SK-N-SH (cell line): Measurements from ENCODE around the gene PLEKHA6. TPM values are rescaled to one million over a fixed set of nuclear protein-coding genes. Genes with fewer than 3 reads are reported as not detected.

ENCODE experiments used
- CTCF ChIA-PET: fragments of 300-600, 350-600 bp; formaldehyde crosslinking; extraction: SDS; loops from one replicate; lab custom pipeline; 2021; lab: Yijun Ruan, JAX
- POLR2A ChIA-PET: fragments of 350-600 bp; sonication (Branson Sonifier 250); formaldehyde crosslinking; extraction: SDS; loops from one replicate; lab custom pipeline; 2020; ENCODE audit warnings: antibody characterized with exemption, inconsistent platforms; lab: Yijun Ruan, JAX
- DNase-seq: peaks from one replicate; pipeline ENCODE4 v3.0.0; 2012
- H2AFZ ChIP-seq: fragments of 200-600 bp; sonication (generic); 2 replicates; pipeline ENCODE4 v1.8.1; 2016; ENCODE audit warnings: antibody characterized with exemption, mild to moderate bottlenecking, low read depth
- H3F3A ChIP-seq: fragments of 200-600 bp; sonication (generic); replicated peaks from 2 replicates; pipeline ENCODE3; 2016; ENCODE audit warnings: antibody characterized with exemption, mild to moderate bottlenecking; ENCODE audit not compliant: insufficient read depth
- H3K27ac ChIP-seq, 2 experiments: fragments of 200-500 bp in 1 of 2; fragments of 200-600 bp in 1 of 2; sonication (Bioruptor generic) in 1 of 2; sonication (generic), shearing (Covaris generic) in 1 of 2; 2 replicates each; pipeline versions ENCODE4 v1.5.1 to v1.6.1; 2014 to 2016; ENCODE audit warnings: low read depth in 2 of 2, inconsistent platforms in 1 of 2, low read length in 1 of 2, mild to moderate bottlenecking in 1 of 2, mixed read lengths in 1 of 2
- H3K27me3 ChIP-seq: fragments of 200-600 bp; sonication (generic), shearing (Covaris generic); 2 replicates; pipeline ENCODE4 v1.6.1; 2016; ENCODE audit warnings: mixed run types; ENCODE audit not compliant: insufficient read depth
- H3K36me3 ChIP-seq, 2 experiments: fragments of 200-500 bp in 1 of 2; fragments of 200-600 bp in 1 of 2; sonication (Bioruptor generic) in 1 of 2; sonication (generic) in 1 of 2; replicated peaks in 1 of 2; 2 replicates each; pipeline versions ENCODE3 to v1.5.1; 2014 to 2016; ENCODE audit warnings: low read length in 1 of 2, mild to moderate bottlenecking in 1 of 2; ENCODE audit not compliant: insufficient read depth in 2 of 2, control insufficient read depth in 1 of 2
- H3K4me1 ChIP-seq, 2 experiments: fragments of 200-500 bp in 1 of 2; fragments of 200-600 bp in 1 of 2; sonication (Bioruptor generic) in 1 of 2; sonication (generic), shearing (Covaris generic) in 1 of 2; 2 replicates each; pipeline versions ENCODE4 v1.5.1 to v1.6.1; 2014 to 2016; ENCODE audit warnings: low read depth in 1 of 2, low read length in 1 of 2, mixed run types in 1 of 2; ENCODE audit not compliant: insufficient read depth in 2 of 2, control insufficient read depth in 1 of 2
- H3K4me2 ChIP-seq: fragments of 200-600 bp; sonication (generic), shearing (Covaris generic); 2 replicates; pipeline ENCODE4 v1.6.1; 2017; ENCODE audit warnings: mixed run types
- H3K4me3 ChIP-seq, 2 experiments: fragments of 200-500 bp in 1 of 2; fragments of 200-600 bp in 1 of 2; sonication (Bioruptor generic) in 1 of 2; sonication (generic), shearing (Covaris generic) in 1 of 2; 2 replicates each; pipeline versions ENCODE4 v1.5.1 to v1.8.1; 2014 to 2016; ENCODE audit warnings: low read depth in 2 of 2, inconsistent platforms in 1 of 2, low read length in 1 of 2, mild to moderate bottlenecking in 1 of 2, mixed read lengths in 1 of 2, moderate library complexity in 1 of 2
- H3K79me2 ChIP-seq: fragments of 200-600 bp; sonication (generic); 2 replicates; pipeline ENCODE4 v1.8.1; 2017; ENCODE audit warnings: mild to moderate bottlenecking; ENCODE audit not compliant: insufficient read depth
- H3K9ac ChIP-seq: fragments of 200-600 bp; sonication (generic); 2 replicates; pipeline ENCODE4 v1.6.1; 2017; ENCODE audit warnings: mixed run types
- H3K9me2 ChIP-seq: fragments of 200-600 bp; sonication (generic); 2 replicates; pipeline ENCODE4 v1.6.1; 2017; ENCODE audit warnings: mixed run types
- H3K9me3 ChIP-seq: fragments of 200-600 bp; sonication (generic); 2 replicates; pipeline ENCODE4 v1.6.1; 2017; ENCODE audit warnings: mixed run types, mild to moderate bottlenecking, moderate library complexity
- H4K20me1 ChIP-seq: fragments of 200-600 bp; sonication (generic); 2 replicates; pipeline ENCODE4 v1.6.1; 2017; ENCODE audit warnings: mild to moderate bottlenecking, mixed run types; ENCODE audit not compliant: insufficient read depth
- CHD2 ChIP-seq: fragments of 150-350 bp; IDR thresholded peaks from 2 replicates; pipeline ENCODE4 v1.6.1; 2018; ENCODE audit warnings: low read length; ENCODE audit not compliant: partially characterized antibody
- ELF1 ChIP-seq: IDR thresholded peaks from 2 replicates; pipeline ENCODE4 v1.4.0; 2012
- EZH2phosphoT487 ChIP-seq: fragments of 200-600 bp; sonication (generic); IDR thresholded peaks from 2 replicates; pipeline ENCODE4 v1.6.1; 2017; ENCODE audit warnings: low read depth, mixed run types, mild to moderate bottlenecking, antibody characterized with exemption, moderate library complexity, borderline replicate concordance
- FOSL2 ChIP-seq: IDR thresholded peaks from 2 replicates; pipeline ENCODE4 v1.4.0; 2012; ENCODE audit warnings: low read depth, mild to moderate bottlenecking, moderate library complexity, borderline replicate concordance
- FOXM1 ChIP-seq: IDR thresholded peaks from 2 replicates; pipeline ENCODE4 v1.4.0; 2012; ENCODE audit warnings: low read depth, mild to moderate bottlenecking
- GABPA ChIP-seq: IDR thresholded peaks from 2 replicates; pipeline ENCODE4 v1.4.0; 2012; ENCODE audit warnings: low read depth, mild to moderate bottlenecking
- GATA2 ChIP-seq: sonication (generic); formaldehyde crosslinking; IDR thresholded peaks from 2 replicates; pipeline ENCODE4 v1.5.0; 2020; ENCODE audit warnings: mild to moderate bottlenecking, missing genetic modification reagents
- JUND ChIP-seq: IDR thresholded peaks from 2 replicates; pipeline ENCODE4 v1.4.0; 2012
- NFIC ChIP-seq: IDR thresholded peaks from 2 replicates; pipeline ENCODE4 v1.4.0; 2012; ENCODE audit warnings: borderline replicate concordance
- RAD21 ChIP-seq: IDR thresholded peaks from 2 replicates; pipeline ENCODE4 v1.6.1; 2012; ENCODE audit warnings: mild to moderate bottlenecking, low read length
- RFX5 ChIP-seq: IDR thresholded peaks from 2 replicates; pipeline ENCODE4 v1.6.1; 2012; ENCODE audit warnings: mild to moderate bottlenecking, improper control_type of control experiment, low read length
- SIN3A ChIP-seq: IDR thresholded peaks from 2 replicates; pipeline ENCODE4 v1.6.1; 2012; ENCODE audit warnings: low read depth, mild to moderate bottlenecking, low read length, moderate library complexity, borderline replicate concordance
- SMC3 ChIP-seq: IDR thresholded peaks from 2 replicates; pipeline ENCODE4 v1.6.1; 2012; ENCODE audit warnings: low read depth, low read length, improper control_type of control experiment
- TAF1 ChIP-seq: IDR thresholded peaks from 2 replicates; pipeline ENCODE4 v1.6.1; 2012; ENCODE audit warnings: low read depth, mild to moderate bottlenecking, low read length, moderate library complexity, borderline replicate concordance
- TEAD4 ChIP-seq: IDR thresholded peaks from 2 replicates; pipeline ENCODE4 v1.4.0; 2012; ENCODE audit warnings: mild to moderate bottlenecking, borderline replicate concordance; ENCODE audit not compliant: insufficient read depth
- YY1 ChIP-seq: IDR thresholded peaks from 2 replicates; pipeline ENCODE4 v1.4.0; 2012; ENCODE audit warnings: low read depth, mild to moderate bottlenecking
- WGBS: methylation state at CpG from one replicate; pipeline ENCODE4 v1.1.6; 2017; ENCODE audit warnings: low lambda C conversion rate; 5-methylcytosine and 5-hydroxymethylcytosine counted together
- polyA plus RNA-seq, 3 experiments: library from polyadenylated mRNA; depleted of rRNA; stranded (reverse); fragments of >200 nt; gene quantifications; 2 replicates each; pipeline ENCODE4 v1.2.3, GENCODE V29; 2012
- TF ChIP-seq, protein P1 (sequence below): IDR thresholded peaks from 2 replicates; pipeline ENCODE4 v1.4.0; 2012; ENCODE audit warnings: low read depth
- TF ChIP-seq, protein P2 (sequence below): IDR thresholded peaks from 2 replicates; pipeline ENCODE4; 2012
- TF ChIP-seq, protein P3 (sequence below): fragments of 200-600 bp; sonication (generic); IDR thresholded peaks from 2 replicates; pipeline ENCODE4 v1.6.1; 2017; ENCODE audit warnings: antibody characterized with exemption, mild to moderate bottlenecking, moderate library complexity

The PLEKHA6 gene
- polyA plus RNA-seq, 1 of the 3 experiments (the other 2 are of a cell fraction), result 1.2 TPM

DNA sequence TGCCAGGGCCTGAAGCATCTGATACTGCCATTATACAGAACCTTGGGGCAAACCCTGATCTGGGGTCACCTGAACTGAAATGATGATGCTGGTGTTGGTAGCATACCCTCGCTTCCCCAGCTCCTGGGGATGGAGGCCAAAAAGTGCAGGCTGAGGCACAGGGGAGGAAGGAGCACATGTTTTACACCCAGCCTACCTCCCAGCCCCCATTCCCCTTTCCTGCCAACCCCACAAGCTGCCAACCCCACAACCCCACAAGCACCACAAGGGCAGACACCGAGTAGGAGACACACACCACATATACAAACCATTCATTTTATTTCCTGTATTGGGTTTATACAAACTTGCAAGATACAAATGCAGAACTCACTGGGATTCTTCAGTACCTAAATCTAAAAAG lies 141.2 kb downstream of the PLEKHA6 start:
- Histone ChIP-seq H3K9me3 (no peaks in the 10 kb centered on the region), H3K79me2 (no peaks in the 10 kb centered on the region), H3K4me1 (peaks cover 0 to under 1% of the 10 kb centered on the region in 2 experiments; a peak in 1 of 4 replicates), H2AFZ (no peak overlapping the region), H3K9me2 (no peaks in the 10 kb centered on the region), H3F3A (no peaks in the 10 kb centered on the region), H3K4me2 (no peak overlapping the region), H3K27ac (no peak overlapping the region), H3K4me3 (no peak overlapping the region), H3K27me3 (peaks cover 3% of the 10 kb centered on the region; the same call in 1 of the 2 replicates), H4K20me1 (no peaks in the 10 kb centered on the region), H3K36me3 (peaks cover 0 to 2% of the 10 kb centered on the region in 2 experiments), H3K9ac (no peak overlapping the region)
- TF ChIP-seq RAD21 (no peak), SIN3A (no peak), EZH2phosphoT487 (no peak), CHD2 (no peak), TEAD4 (no peak), FOSL2 (no peak), SMC3 (no peak), JUND (no peak), FOXM1 (no peak), GATA2 (CRISPR knock-in tag) (no peak), GABPA (no peak), ELF1 (no peak), NFIC (no peak), YY1 (no peak), TAF1 (no peak), RFX5 (no peak)
- TF ChIP-seq, protein P1, sequence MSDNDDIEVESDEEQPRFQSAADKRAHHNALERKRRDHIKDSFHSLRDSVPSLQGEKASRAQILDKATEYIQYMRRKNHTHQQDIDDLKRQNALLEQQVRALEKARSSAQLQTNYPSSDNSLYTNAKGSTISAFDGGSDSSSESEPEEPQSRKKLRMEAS, result no peak
- TF ChIP-seq, protein P2, sequence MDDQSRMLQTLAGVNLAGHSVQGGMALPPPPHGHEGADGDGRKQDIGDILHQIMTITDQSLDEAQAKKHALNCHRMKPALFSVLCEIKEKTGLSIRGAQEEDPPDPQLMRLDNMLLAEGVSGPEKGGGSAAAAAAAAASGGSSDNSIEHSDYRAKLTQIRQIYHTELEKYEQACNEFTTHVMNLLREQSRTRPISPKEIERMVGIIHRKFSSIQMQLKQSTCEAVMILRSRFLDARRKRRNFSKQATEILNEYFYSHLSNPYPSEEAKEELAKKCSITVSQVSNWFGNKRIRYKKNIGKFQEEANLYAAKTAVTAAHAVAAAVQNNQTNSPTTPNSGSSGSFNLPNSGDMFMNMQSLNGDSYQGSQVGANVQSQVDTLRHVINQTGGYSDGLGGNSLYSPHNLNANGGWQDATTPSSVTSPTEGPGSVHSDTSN, result no peak
- TF ChIP-seq, protein P3, sequence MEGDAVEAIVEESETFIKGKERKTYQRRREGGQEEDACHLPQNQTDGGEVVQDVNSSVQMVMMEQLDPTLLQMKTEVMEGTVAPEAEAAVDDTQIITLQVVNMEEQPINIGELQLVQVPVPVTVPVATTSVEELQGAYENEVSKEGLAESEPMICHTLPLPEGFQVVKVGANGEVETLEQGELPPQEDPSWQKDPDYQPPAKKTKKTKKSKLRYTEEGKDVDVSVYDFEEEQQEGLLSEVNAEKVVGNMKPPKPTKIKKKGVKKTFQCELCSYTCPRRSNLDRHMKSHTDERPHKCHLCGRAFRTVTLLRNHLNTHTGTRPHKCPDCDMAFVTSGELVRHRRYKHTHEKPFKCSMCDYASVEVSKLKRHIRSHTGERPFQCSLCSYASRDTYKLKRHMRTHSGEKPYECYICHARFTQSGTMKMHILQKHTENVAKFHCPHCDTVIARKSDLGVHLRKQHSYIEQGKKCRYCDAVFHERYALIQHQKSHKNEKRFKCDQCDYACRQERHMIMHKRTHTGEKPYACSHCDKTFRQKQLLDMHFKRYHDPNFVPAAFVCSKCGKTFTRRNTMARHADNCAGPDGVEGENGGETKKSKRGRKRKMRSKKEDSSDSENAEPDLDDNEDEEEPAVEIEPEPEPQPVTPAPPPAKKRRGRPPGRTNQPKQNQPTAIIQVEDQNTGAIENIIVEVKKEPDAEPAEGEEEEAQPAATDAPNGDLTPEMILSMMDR, result no peak
- 44% methylated on average over 1 of the region's 2 CpGs for WGBS
- no peak for DNase-seq
- CTCF ChIA-PET, result interaction anchor here (1.2 to 6.2 kb wide), 6 partner anchors 12 to 180 kb away, joined by 3 to 107 read pairs (median 18); partner anchors contain the start of gene PLEKHA6
- POLR2A ChIA-PET, result interaction anchor here (1.0 kb wide), 1 partner anchor 19 kb away, joined by 3 read pairs; no protein-coding TSS in a partner anchor
